Measurements from ENCODE around the gene NF1.

GRCh38 chr17:31386542-31387075 lies 291.8 kb downstream of the NF1 start:
- TF ChIP-seq CTCF (IDR thresholded peaks at IDR 0.05), result no peak
- no peak for TF ChIP-seq EZH2 (IDR thresholded peaks at IDR 0.05; ENCODE audit: borderline replicate concordance, insufficient read depth, low read depth, low read length, poor library complexity, severe bottlenecking)
